ENCODE results near the gene HOXD3.

GRCh38 chr2:176174382-176174823, 17.3 kb downstream of the HOXD3 start:
- TF ChIP-seq CTCF (IDR thresholded peaks at IDR 0.05), result no peak
- TF ChIP-seq EHF (CRISPR knock-in tag; IDR thresholded peaks at IDR 0.05), result no peak
- TF ChIP-seq CBX2 (IDR thresholded peaks at IDR 0.05; ENCODE audit: borderline replicate concordance, low read depth), result no peak
- no peak for TF ChIP-seq CEBPB (IDR thresholded peaks at IDR 0.05)
- no peak for TF ChIP-seq JUN (IDR thresholded peaks at IDR 0.05)
- no peak for TF ChIP-seq FOSB (CRISPR knock-in tag; IDR thresholded peaks at IDR 0.05)
- no peak for TF ChIP-seq HDAC2 (IDR thresholded peaks at IDR 0.05)
- TF ChIP-seq RFX5 (IDR thresholded peaks at IDR 0.05), result no peak
- no peak for TF ChIP-seq SMC3 (IDR thresholded peaks at IDR 0.05)
- TF ChIP-seq, protein P1, sequence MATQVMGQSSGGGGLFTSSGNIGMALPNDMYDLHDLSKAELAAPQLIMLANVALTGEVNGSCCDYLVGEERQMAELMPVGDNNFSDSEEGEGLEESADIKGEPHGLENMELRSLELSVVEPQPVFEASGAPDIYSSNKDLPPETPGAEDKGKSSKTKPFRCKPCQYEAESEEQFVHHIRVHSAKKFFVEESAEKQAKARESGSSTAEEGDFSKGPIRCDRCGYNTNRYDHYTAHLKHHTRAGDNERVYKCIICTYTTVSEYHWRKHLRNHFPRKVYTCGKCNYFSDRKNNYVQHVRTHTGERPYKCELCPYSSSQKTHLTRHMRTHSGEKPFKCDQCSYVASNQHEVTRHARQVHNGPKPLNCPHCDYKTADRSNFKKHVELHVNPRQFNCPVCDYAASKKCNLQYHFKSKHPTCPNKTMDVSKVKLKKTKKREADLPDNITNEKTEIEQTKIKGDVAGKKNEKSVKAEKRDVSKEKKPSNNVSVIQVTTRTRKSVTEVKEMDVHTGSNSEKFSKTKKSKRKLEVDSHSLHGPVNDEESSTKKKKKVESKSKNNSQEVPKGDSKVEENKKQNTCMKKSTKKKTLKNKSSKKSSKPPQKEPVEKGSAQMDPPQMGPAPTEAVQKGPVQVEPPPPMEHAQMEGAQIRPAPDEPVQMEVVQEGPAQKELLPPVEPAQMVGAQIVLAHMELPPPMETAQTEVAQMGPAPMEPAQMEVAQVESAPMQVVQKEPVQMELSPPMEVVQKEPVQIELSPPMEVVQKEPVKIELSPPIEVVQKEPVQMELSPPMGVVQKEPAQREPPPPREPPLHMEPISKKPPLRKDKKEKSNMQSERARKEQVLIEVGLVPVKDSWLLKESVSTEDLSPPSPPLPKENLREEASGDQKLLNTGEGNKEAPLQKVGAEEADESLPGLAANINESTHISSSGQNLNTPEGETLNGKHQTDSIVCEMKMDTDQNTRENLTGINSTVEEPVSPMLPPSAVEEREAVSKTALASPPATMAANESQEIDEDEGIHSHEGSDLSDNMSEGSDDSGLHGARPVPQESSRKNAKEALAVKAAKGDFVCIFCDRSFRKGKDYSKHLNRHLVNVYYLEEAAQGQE (IDR thresholded peaks at IDR 0.05), result no peak

Data from A549 (cell line).